Ovary (tissue), 9 donors: ENCODE measurements around the gene RAVER2. TPM values are rescaled to one million over a fixed set of nuclear protein-coding genes. Genes with fewer than 3 reads are reported as not detected.
"Not testable (repeated sequence)": the region's sequence is repeated elsewhere in the genome, so short reads cannot be mapped to it uniquely, and the experiment has no call there.

Source experiments
- DNase-seq, 5 donors: peaks; one replicate each; pipeline ENCODE4 v3.0.0-alpha.2; 2019 to 2020
- H3K27ac ChIP-seq, 2 donors: fragments of 200-600 bp; one replicate each; pipeline versions ENCODE4 v1.5.1 to v1.8.0; 2019 to 2022
- H3K27me3 ChIP-seq: fragments of 200-600 bp; one replicate; pipeline ENCODE4 v1.8.0; 2022
- H3K36me3 ChIP-seq: fragments of 200-600 bp; sonication (generic); one replicate; pipeline ENCODE4 v1.5.1; 2019
- H3K4me1 ChIP-seq: one replicate; pipeline ENCODE4 v1.8.1; 2013; ENCODE audit warnings: mild to moderate bottlenecking, moderate library complexity; ENCODE audit not compliant: insufficient read depth
- H3K4me3 ChIP-seq: fragments of 200-600 bp; sonication (generic); one replicate; pipeline ENCODE4 v1.5.1; 2017
- H3K9me3 ChIP-seq, 2 donors: fragments of 200-600 bp in 1 of 2; sonication (generic) in 1 of 2; one replicate each; pipeline versions ENCODE4 v1.5.1 to v1.8.1; 2013 to 2019; ENCODE audit warnings: mild to moderate bottlenecking in 1 of 2, moderate library complexity in 1 of 2
- EP300 ChIP-seq: sonication (generic); formaldehyde crosslinking; IDR thresholded peaks from one replicate; pipeline ENCODE4 v1.6.1; 2017; ENCODE audit warnings: antibody characterized with exemption
- POLR2A ChIP-seq: fragments of 450-650 bp; IDR thresholded peaks from one replicate; pipeline ENCODE4 v1.6.1; 2017; ENCODE audit warnings: antibody characterized with exemption, mild to moderate bottlenecking, moderate library complexity
- WGBS, 3 donors: extraction: QIAGEN DNeasy Blood & Tissue Kit in 1 of 3; methylation state at CpG; one replicate each; pipeline versions ENCODE4 v1.1.5 to v1.1.7; 2013 to 2017; 5-methylcytosine and 5-hydroxymethylcytosine counted together
- intact Hi-C, 4 donors: fragments of 100-400 bp; cut with DNase I; formaldehyde crosslinking; loops; one replicate each; pipeline versions ENCODE4 v1.11.0 to v1.15.1; 2022 to 2023
- polyA plus RNA-seq, 2 donors: library from polyadenylated mRNA; stranded (reverse); fragments of 200-250 nt in 1 of 2; fragments of 350-450 nt in 1 of 2; fragmentation: Illumina TruSeq in 1 of 2; extraction: RNeasy Lipid Tissue Mini Kit (QIAGEN cat#74804) in 1 of 2; gene quantifications; one replicate each; pipeline ENCODE4 v1.2.3, GENCODE V29; 2013 to 2014
- total RNA-seq, 7 donors: library from RNA; depleted of rRNA in 2 of 7; stranded (reverse); fragments of >200 nt in 2 of 7; fragmentation: NEBNext Ultra II Directional in 3 of 7; extraction: Animal tissue kit (Norgen Biotek cat#: 25700) in 3 of 7; gene quantifications; one replicate each; pipeline versions ENCODE4 v1.1.0 to v1.2.4, GENCODE V29; 2016 to 2023
- TF ChIP-seq, protein P1 (sequence below), 3 donors: fragments of 450-650 bp in 2 of 3; fragments of 200-600 bp in 1 of 3; IDR thresholded peaks; one replicate each; pipeline versions ENCODE4 v1.5.1 to v1.8.0; 2016 to 2022; ENCODE audit warnings: antibody characterized with exemption in 3 of 3, mild to moderate bottlenecking in 1 of 3
- donor health status: DM: no; HTN: no; CAD: no; lungs with moderate emphysema.
- donor health status: DM: no; HTN: no; CAD: no.
- donor health status: Bipolar disorder and iron deficiency.
- donor health status: DM: yes; HTN: yes; CAD: no.
- donor health status: DM: no; HTN: no; CAD: no.
- donor health status: DM: yes; HTN: yes; CAD: no.

The RAVER2 gene
- total and polyA plus RNA-seq, 9 donors = 5.0 to 10.7 (median 7.9) TPM

DNA sequence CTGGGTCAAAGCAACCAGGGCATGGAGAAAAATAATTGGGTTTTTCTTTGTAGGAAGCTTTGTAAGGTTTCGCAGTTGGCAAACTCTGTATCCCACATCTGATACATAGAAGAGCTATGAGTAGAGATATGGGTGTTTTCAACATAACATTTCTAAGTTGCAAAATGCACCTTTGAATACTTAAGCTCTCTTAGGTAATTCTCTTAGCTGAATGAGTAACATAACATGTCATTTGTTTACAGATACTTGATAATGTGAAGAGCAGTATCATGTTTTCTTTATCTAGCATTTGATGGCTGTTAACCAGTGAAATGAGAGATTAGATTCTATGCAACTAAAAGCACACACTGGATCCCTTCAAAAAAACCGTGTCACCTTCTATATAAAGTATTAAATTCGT, 21.6 kb downstream of the RAVER2 start:
- intact Hi-C loops = no loop called here
- no peaks in the 10 kb centered on the region for H3K36me3 ChIP-seq
- H3K27ac ChIP-seq = no peak overlapping the region
- WGBS, 3 donors = 81 to 93% (median 89%) methylated on average over 3 of the region's 3 CpGs
- H3K4me3 ChIP-seq = no peak overlapping the region
- TF ChIP-seq EP300 (no peak), POLR2A (no peak)
- TF ChIP-seq, protein P1, sequence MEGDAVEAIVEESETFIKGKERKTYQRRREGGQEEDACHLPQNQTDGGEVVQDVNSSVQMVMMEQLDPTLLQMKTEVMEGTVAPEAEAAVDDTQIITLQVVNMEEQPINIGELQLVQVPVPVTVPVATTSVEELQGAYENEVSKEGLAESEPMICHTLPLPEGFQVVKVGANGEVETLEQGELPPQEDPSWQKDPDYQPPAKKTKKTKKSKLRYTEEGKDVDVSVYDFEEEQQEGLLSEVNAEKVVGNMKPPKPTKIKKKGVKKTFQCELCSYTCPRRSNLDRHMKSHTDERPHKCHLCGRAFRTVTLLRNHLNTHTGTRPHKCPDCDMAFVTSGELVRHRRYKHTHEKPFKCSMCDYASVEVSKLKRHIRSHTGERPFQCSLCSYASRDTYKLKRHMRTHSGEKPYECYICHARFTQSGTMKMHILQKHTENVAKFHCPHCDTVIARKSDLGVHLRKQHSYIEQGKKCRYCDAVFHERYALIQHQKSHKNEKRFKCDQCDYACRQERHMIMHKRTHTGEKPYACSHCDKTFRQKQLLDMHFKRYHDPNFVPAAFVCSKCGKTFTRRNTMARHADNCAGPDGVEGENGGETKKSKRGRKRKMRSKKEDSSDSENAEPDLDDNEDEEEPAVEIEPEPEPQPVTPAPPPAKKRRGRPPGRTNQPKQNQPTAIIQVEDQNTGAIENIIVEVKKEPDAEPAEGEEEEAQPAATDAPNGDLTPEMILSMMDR (IDR thresholded peaks at IDR 0.05) = no peak
- no peaks in the 10 kb centered on the region for H3K4me1 ChIP-seq
- H3K27me3 ChIP-seq = no peaks in the 10 kb centered on the region
- H3K9me3 ChIP-seq = no peaks in the 10 kb centered on the region
- no peak for DNase-seq

DNA sequence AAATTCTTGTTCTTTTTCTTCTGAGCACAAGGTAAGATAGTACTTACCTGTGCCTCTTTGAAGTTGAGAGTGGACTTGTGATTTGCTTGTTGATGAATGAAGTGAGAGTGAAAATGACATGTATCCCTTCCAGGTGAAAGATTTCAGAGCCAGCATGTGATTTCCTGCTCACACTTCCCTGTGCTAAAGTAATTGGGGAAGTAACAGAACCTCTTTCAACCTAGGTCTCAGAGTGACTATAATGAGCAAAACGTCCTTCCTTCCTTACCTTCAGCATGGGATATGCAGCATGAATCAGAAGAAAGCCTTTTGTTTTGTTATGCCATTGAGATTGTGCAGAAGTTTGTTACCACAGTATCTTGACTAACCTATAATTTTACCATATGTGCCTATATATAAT, 24.6 kb downstream of the RAVER2 start:
- TF ChIP-seq POLR2A (no peak), EP300 (no peak)
- TF ChIP-seq, protein P1 (IDR thresholded peaks at IDR 0.05) = no peak
- Histone ChIP-seq H3K4me3 (no peak overlapping the region), H3K27me3 (no peaks in the 10 kb centered on the region), H3K27ac (no peak overlapping the region), H3K9me3 (no peaks in the 10 kb centered on the region), H3K36me3 (no peaks in the 10 kb centered on the region), H3K4me1 (no peaks in the 10 kb centered on the region)
- no peak for DNase-seq
- intact Hi-C loops = no loop called here
- 68 to 80% (median 77%) methylated on average over 1 of the region's 1 CpG for WGBS, 3 donors

DNA sequence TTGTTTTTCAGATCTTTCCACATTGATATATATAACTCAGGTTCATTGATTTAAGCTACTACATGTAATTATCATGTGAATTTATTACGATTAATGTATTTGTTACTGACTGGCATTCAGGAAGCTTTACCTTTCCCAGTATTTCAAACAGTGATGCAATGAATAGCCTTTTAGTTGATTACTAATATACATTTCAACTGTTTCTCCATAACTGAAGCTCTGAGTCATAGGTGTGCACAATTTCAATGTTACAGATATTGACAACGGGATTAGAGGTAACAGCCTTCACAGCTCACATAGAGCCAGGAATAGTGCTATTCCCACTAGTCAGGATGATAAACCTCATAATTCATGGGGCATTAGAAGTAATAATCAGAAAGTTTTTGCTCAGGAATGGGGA, 25.1 kb downstream of the RAVER2 start:
- Histone ChIP-seq H3K4me1 (no peaks in the 10 kb centered on the region), H3K36me3 (no peaks in the 10 kb centered on the region), H3K27ac (no peak overlapping the region), H3K27me3 (no peaks in the 10 kb centered on the region), H3K9me3 (no peaks in the 10 kb centered on the region), H3K4me3 (no peak overlapping the region)
- no peak for DNase-seq
- 96 to 98% (median 97%) methylated on average over 2 of the region's 2 CpGs for WGBS, 3 donors
- TF ChIP-seq, protein P1 (IDR thresholded peaks at IDR 0.05) = no peak
- TF ChIP-seq EP300 = no peak
- no peak for TF ChIP-seq POLR2A
- intact Hi-C loops = no loop called here

DNA sequence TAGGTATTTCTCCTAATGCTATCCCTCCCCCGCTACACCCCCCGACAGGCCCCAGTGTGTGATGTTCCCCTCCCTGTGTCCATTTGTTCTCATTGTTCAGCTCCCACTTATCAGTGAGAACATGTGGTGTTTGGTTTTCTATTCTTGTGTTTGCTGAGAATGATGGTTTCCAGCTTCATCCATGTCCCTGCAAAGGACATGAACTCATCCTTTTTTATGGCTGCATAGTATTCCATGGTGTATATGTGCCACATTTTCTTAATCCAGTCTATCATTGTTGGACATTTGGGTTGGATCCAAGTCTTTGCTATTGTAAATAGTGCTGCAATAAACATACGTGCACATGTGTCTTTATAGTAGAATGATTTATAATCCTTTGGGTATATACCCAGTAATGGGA, 28.4 kb downstream of the RAVER2 start:
- 93 to 97% (median 96%) methylated on average over 3 of the region's 3 CpGs for WGBS, 3 donors
- DNase-seq, intact Hi-C loops: not testable (repeated sequence)

DNA sequence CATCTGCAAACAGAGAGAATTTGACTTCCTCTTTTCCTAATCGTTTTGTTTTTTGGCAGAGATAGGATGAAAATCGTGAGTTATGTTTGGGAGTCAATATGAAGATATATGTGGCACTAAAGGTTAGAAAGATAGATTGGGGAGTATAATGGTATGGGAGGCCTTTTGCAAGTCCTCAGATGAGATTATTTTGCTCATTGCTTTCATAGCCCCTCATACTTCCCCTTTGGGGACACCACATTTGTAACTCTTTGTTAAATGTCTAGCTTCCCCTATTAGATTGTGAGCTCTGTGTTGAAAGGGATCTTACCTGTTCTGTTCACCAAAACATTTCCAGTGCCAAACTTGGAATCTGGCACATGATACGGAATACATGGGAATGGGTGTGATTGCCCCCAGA, 30.2 kb downstream of the RAVER2 start:
- Histone ChIP-seq H3K27me3 (no peaks in the 10 kb centered on the region), H3K9me3 (no peaks in the 10 kb centered on the region), H3K4me1 (no peaks in the 10 kb centered on the region), H3K36me3 (no peaks in the 10 kb centered on the region), H3K4me3 (no peak overlapping the region), H3K27ac (no peak overlapping the region)
- no peak for DNase-seq
- TF ChIP-seq, protein P1 (IDR thresholded peaks at IDR 0.05) = no peak
- TF ChIP-seq EP300 = no peak
- intact Hi-C loops = no loop called here
- WGBS, 3 donors = 81 to 86% (median 81%) methylated on average over 3 of the region's 3 CpGs

More for the DNA sequence above, 28.4 kb downstream of the RAVER2 start:
- H3K27ac ChIP-seq, H3K27me3 ChIP-seq, H3K9me3 ChIP-seq, H3K36me3 ChIP-seq, H3K4me1 ChIP-seq, H3K4me3 ChIP-seq: not testable (repeated sequence)

DNA sequence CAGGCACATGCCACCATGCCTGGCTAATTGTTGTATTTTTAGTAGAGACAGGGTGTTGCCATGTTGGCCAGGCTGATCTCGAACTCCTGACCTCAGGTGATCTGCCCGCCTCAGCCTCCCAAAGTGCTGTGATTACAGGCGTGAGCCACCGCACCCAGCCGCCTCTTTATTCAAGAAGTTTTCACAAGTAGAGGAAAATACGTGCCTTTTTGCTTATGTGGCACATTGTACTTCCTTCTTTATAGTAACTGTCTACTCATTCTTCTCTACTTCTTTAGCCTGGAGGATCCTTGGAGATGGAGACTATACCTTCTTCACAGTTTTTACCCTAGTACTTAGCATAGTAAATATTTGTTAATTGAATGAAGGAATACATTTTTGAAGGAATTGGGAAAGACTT, 37.2 kb downstream of the RAVER2 start:
- WGBS, 3 donors = 97 to 99% (median 97%) methylated on average over 6 of the region's 6 CpGs
- H3K27me3 ChIP-seq, H3K36me3 ChIP-seq, intact Hi-C loops, H3K9me3 ChIP-seq, H3K4me3 ChIP-seq, DNase-seq, H3K27ac ChIP-seq, H3K4me1 ChIP-seq: not testable (repeated sequence)

DNA sequence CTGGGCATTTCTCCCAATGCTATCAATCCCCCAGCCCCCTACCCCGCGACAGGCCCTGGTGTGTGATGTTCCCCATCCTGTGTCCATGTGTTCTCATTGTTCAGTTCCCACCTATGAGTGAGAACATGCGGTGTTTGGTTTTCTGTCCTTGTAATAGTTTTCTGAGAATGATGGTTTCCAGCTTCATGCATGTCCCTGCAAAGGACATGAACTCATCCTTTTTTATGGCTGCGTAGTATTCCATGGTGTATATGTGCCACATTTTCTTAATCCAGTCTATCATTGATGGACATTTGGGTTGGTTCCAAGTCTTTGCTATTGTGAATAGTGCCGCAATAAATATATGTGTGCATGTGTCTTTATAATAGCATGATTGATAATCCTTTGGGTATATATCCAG, 38.0 kb downstream of the RAVER2 start:
- DNase-seq, H3K27me3 ChIP-seq, intact Hi-C loops, H3K4me3 ChIP-seq, H3K4me1 ChIP-seq, H3K36me3 ChIP-seq, H3K27ac ChIP-seq, H3K9me3 ChIP-seq: not testable (repeated sequence)
- WGBS, 3 donors = 93 to 98% (median 97%) methylated on average over 5 of the region's 5 CpGs
